ENCODE measurements around the gene CERS2. TPM values are rescaled to one million over a fixed set of nuclear protein-coding genes. Genes with fewer than 3 reads are reported as not detected.

The CERS2 gene
- polyA plus RNA-seq, 1 of the 3 experiments (the other 2 are of a cell fraction), result 150 TPM

DNA sequence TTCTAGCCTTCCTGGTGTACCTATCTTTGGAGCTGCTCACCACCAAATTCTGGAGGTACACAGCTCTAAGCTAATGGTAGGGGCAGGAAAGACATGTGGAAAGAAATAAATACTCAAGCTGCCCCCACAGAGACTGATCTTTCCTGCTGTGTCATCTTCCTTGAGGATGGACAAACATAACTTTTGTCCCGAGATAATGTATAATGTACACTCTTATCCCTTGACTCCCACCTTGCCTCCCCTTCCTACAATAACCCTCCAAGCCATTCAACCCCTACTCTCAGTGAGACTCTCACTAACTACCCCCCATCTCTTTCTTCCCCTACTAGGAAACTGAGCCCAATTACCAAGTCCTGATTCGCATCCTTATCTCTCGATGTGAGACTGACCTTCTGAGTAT, 19.6 kb upstream of the CERS2 start:
- Histone ChIP-seq H4K20me1 (ENCODE audit: insufficient read depth) (no peaks in the 10 kb centered on the region), H3K4me1 (ENCODE audit: control insufficient read depth in 1 of 2, insufficient read depth in 2 of 2, low read depth in 1 of 2, low read length in 1 of 2) (no peaks in the 10 kb centered on the region), H3K27me3 (ENCODE audit: insufficient read depth) (no peaks in the 10 kb centered on the region), H3K79me2 (ENCODE audit: insufficient read depth) (no peaks in the 10 kb centered on the region), H3K9me3 (no peaks in the 10 kb centered on the region), H3K27ac (ENCODE audit: low read depth in 2 of 2, low read length in 1 of 2) (no peak overlapping the region), H3K9ac (no peak overlapping the region), H2AFZ (ENCODE audit: low read depth) (no peak overlapping the region), H3K36me3 (replicated peaks in 1 of 2; ENCODE audit: control insufficient read depth in 1 of 2, insufficient read depth in 2 of 2, low read length in 1 of 2) (peaks cover 0 to 7% of the 10 kb centered on the region in 2 experiments), H3F3A (replicated peaks; ENCODE audit: insufficient read depth) (no peaks in the 10 kb centered on the region), H3K9me2 (no peaks in the 10 kb centered on the region), H3K4me2 (no peak overlapping the region), H3K4me3 (ENCODE audit: low read depth in 2 of 2, low read length in 1 of 2) (no peak overlapping the region)
- TF ChIP-seq, protein P1, sequence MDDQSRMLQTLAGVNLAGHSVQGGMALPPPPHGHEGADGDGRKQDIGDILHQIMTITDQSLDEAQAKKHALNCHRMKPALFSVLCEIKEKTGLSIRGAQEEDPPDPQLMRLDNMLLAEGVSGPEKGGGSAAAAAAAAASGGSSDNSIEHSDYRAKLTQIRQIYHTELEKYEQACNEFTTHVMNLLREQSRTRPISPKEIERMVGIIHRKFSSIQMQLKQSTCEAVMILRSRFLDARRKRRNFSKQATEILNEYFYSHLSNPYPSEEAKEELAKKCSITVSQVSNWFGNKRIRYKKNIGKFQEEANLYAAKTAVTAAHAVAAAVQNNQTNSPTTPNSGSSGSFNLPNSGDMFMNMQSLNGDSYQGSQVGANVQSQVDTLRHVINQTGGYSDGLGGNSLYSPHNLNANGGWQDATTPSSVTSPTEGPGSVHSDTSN (IDR thresholded peaks at IDR 0.05), result no peak
- TF ChIP-seq EP300 (IDR thresholded peaks at IDR 0.05; ENCODE audit: borderline replicate concordance in 1 of 2, low read depth in 1 of 2, low read length in 1 of 2) (no peak), SMC3 (IDR thresholded peaks at IDR 0.05; ENCODE audit: low read depth, low read length) (no peak), NFIC (IDR thresholded peaks at IDR 0.05; ENCODE audit: borderline replicate concordance) (no peak), MXI1 (IDR thresholded peaks at IDR 0.05; ENCODE audit: low read depth, low read length) (no peak), SIN3A (IDR thresholded peaks at IDR 0.05; ENCODE audit: borderline replicate concordance, low read depth, low read length) (no peak), MEF2A (IDR thresholded peaks at IDR 0.05; ENCODE audit: borderline replicate concordance, low read depth) (no peak), ELF1 (IDR thresholded peaks at IDR 0.05) (no peak), YY1 (IDR thresholded peaks at IDR 0.05; ENCODE audit: low read depth) (no peak), IRF3 (IDR thresholded peaks at IDR 0.05; ENCODE audit: low read depth, low read length) (no peak), GABPA (IDR thresholded peaks at IDR 0.05; ENCODE audit: low read depth) (no peak), TEAD4 (IDR thresholded peaks at IDR 0.05; ENCODE audit: borderline replicate concordance, insufficient read depth) (no peak), FOXM1 (IDR thresholded peaks at IDR 0.05; ENCODE audit: low read depth) (no peak), RCOR1 (IDR thresholded peaks at IDR 0.05; ENCODE audit: low read length) (no peak), TAF1 (IDR thresholded peaks at IDR 0.05; ENCODE audit: borderline replicate concordance, low read depth, low read length) (no peak), CTCF (IDR thresholded peaks at IDR 0.05) (no peak)
- TF ChIP-seq, protein P2, sequence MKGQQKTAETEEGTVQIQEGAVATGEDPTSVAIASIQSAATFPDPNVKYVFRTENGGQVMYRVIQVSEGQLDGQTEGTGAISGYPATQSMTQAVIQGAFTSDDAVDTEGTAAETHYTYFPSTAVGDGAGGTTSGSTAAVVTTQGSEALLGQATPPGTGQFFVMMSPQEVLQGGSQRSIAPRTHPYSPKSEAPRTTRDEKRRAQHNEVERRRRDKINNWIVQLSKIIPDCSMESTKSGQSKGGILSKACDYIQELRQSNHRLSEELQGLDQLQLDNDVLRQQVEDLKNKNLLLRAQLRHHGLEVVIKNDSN (IDR thresholded peaks at IDR 0.05; ENCODE audit: borderline replicate concordance, low read depth), result no peak
- ChIA-PET POLR2A (interaction anchor here (1.2 kb wide), 2 partner anchors 12 to 14 kb away, joined by 3 to 6 read pairs; partner anchors contain the start of gene MINDY1), CTCF (interaction anchor here (0.8 to 15.9 kb wide), 6 partner anchors 11 to 739 kb away, joined by 3 to 371 read pairs (median 7); partner anchors contain the start of genes ANXA9, CERS2 and MINDY1)
- 94% methylated on average over 3 of the region's 3 CpGs for WGBS (ENCODE audit: low lambda C conversion rate)
- no peak for DNase-seq
